HCT116 (cell line): ENCODE data around the gene ADGRF5. TPM values are rescaled to one million over a fixed set of nuclear protein-coding genes. Genes with fewer than 3 reads are reported as not detected.

Experiments used
- ATAC-seq: fragments of 200-7000 bp; cut with Tn5 transposase; 2 replicates; pipeline ENCODE4 v1.9.1; 2020; ENCODE audit warnings: mild to moderate bottlenecking, moderate library complexity
- BruUV-seq: library from RNA; stranded (reverse); fragments of 400-500 nt; replicated peaks from 2 replicates; lab custom pipeline; 2021; lab: Mats Ljungman, UMichigan
- CTCF ChIA-PET: fragments of 300-600 bp; sonication (Branson Sonifier 250); formaldehyde crosslinking; loops from one replicate; lab custom pipeline; 2021; ENCODE audit warnings: antibody characterized with exemption; lab: Charles Lee
- POLR2A ChIA-PET: fragments of 300-600, 350-600 bp; sonication (Branson Sonifier 250); formaldehyde crosslinking; loops from one replicate; lab custom pipeline; 2021; ENCODE audit warnings: antibody characterized with exemption; lab: Charles Lee
- RAD21 ChIA-PET, 2 experiments: fragments of 300-600 bp; sonication (Branson Sonifier 250); formaldehyde crosslinking; loops; one replicate each; lab custom pipeline; 2023; ENCODE audit warnings: low total read pairs in 2 of 2; ENCODE audit not compliant: uncharacterized antibody in 2 of 2, unreplicated experiment in 2 of 2, low non-redundant PET in 1 of 2; lab: Charles Lee
- DNase-seq: peaks from one replicate; pipeline ENCODE4 v3.0.0-alpha.2; 2010; ENCODE audit warnings: low read depth, low spot score
- H2AFZ ChIP-seq: fragments of 200-600 bp; shearing (Covaris generic), sonication (generic); 2 replicates; pipeline ENCODE4 v1.6.1; 2017; ENCODE audit warnings: low read depth, mixed run types, mixed read lengths, antibody characterized with exemption, low read length; ENCODE audit not compliant: poor library complexity, severe bottlenecking
- H3K27ac ChIP-seq: 2 replicates; pipeline ENCODE4 v1.5.1; 2012; ENCODE audit warnings: low read depth, low read length
- H3K27me3 ChIP-seq: fragments of 200-600 bp; sonication (generic); 2 replicates; pipeline ENCODE4 v1.6.1; 2016; ENCODE audit warnings: mixed run types, low read length, mixed read lengths; ENCODE audit not compliant: insufficient read depth
- H3K36me3 ChIP-seq, 2 experiments: fragments of 200-500 bp in 1 of 2; fragments of 200-600 bp in 1 of 2; sonication (Bioruptor generic) in 1 of 2; sonication (generic) in 1 of 2; 2 replicates each; pipeline versions ENCODE4 v1.5.1 to v1.6.1; 2014 to 2016; ENCODE audit warnings: low read length in 2 of 2, inconsistent platforms in 1 of 2, mixed read lengths in 1 of 2, mixed run types in 1 of 2; ENCODE audit not compliant: insufficient read depth in 2 of 2, control insufficient read depth in 1 of 2
- H3K4me1 ChIP-seq, 2 experiments: fragments of 200-600 bp in 1 of 2; sonication (generic) in 1 of 2; 2 replicates each; pipeline versions ENCODE4 v1.5.1 to v1.6.1; 2012 to 2017; ENCODE audit warnings: low read length in 2 of 2, inconsistent platforms in 1 of 2, mild to moderate bottlenecking in 1 of 2, mixed read lengths in 1 of 2, mixed run types in 1 of 2, moderate library complexity in 1 of 2; ENCODE audit not compliant: insufficient read depth in 2 of 2, control insufficient read depth in 1 of 2
- H3K4me2 ChIP-seq: fragments of 200-600 bp; sonication (generic); 2 replicates; pipeline ENCODE4 v1.6.1; 2017; ENCODE audit warnings: mixed run types, low read length, mixed read lengths
- H3K4me3 ChIP-seq, 2 experiments: fragments of 200-600 bp in 1 of 2; sonication (generic) in 1 of 2; replicated peaks in 1 of 2; 2 replicates each; pipeline ENCODE4 v1.5.1; 2011 to 2016; ENCODE audit warnings: low read length in 2 of 2, control low read depth in 1 of 2, low read depth in 1 of 2, mild to moderate bottlenecking in 1 of 2, mixed read lengths in 1 of 2, mixed run types in 1 of 2
- H3K79me2 ChIP-seq: fragments of 200-600 bp; sonication (generic); 2 replicates; pipeline ENCODE4 v1.6.1; 2017; ENCODE audit warnings: mild to moderate bottlenecking, mixed run types, low read length, moderate library complexity, mixed read lengths; ENCODE audit not compliant: insufficient read depth
- H3K9ac ChIP-seq: fragments of 200-600 bp; sonication (generic); 2 replicates; pipeline ENCODE4 v1.6.1; 2016; ENCODE audit warnings: low read length, mixed read lengths
- H3K9me2 ChIP-seq: fragments of 200-600 bp; sonication (generic), shearing (Covaris generic); 2 replicates; pipeline ENCODE4 v1.6.1; 2017; ENCODE audit warnings: mixed run types, mild to moderate bottlenecking, moderate library complexity; ENCODE audit not compliant: insufficient read depth
- H3K9me3 ChIP-seq, 2 experiments: fragments of 200-500 bp in 1 of 2; fragments of 200-600 bp in 1 of 2; sonication (Bioruptor generic) in 1 of 2; sonication (generic) in 1 of 2; 2 replicates each; pipeline ENCODE4 v1.6.1; 2014 to 2017; ENCODE audit warnings: low read length in 2 of 2, mixed read lengths in 2 of 2, inconsistent platforms in 1 of 2, low read depth in 1 of 2, mild to moderate bottlenecking in 1 of 2, mixed run types in 1 of 2, moderate library complexity in 1 of 2; ENCODE audit not compliant: control insufficient read depth in 1 of 2, insufficient read depth in 1 of 2
- H4K20me1 ChIP-seq: fragments of 200-600 bp; sonication (generic), shearing (Covaris generic); 2 replicates; pipeline ENCODE4 v1.6.1; 2017; ENCODE audit warnings: mixed run types, mild to moderate bottlenecking, moderate library complexity; ENCODE audit not compliant: insufficient read depth
- ATF3 ChIP-seq: IDR thresholded peaks from 2 replicates; pipeline ENCODE4 v1.6.1; 2012
- CEBPB ChIP-seq: IDR thresholded peaks from 2 replicates; pipeline ENCODE4 v1.6.1; 2012; ENCODE audit warnings: low read depth
- CTCF ChIP-seq, 3 experiments: fragments of 200-600 bp in 1 of 3; sonication (generic) in 1 of 3; IDR thresholded peaks in 2 of 3; conservative IDR thresholded peaks in 1 of 3; 2 replicates each; pipeline ENCODE4 v1.5.1; 2012 to 2017; ENCODE audit warnings: low read depth in 2 of 3, low read length in 2 of 3, antibody characterized with exemption in 1 of 3, borderline replicate concordance in 1 of 3, control low read depth in 1 of 3, mild to moderate bottlenecking in 1 of 3, mixed read lengths in 1 of 3, mixed run types in 1 of 3, moderate library complexity in 1 of 3; ENCODE audit not compliant: insufficient read depth in 1 of 3
- EGR1 ChIP-seq: IDR thresholded peaks from 2 replicates; pipeline ENCODE4 v1.6.1; 2012; ENCODE audit warnings: low read depth
- ELF1 ChIP-seq: IDR thresholded peaks from 2 replicates; pipeline ENCODE4 v1.6.1; 2012; ENCODE audit warnings: low read depth, borderline replicate concordance
- EZH2 ChIP-seq: fragments of 200-600 bp; sonication (generic); IDR thresholded peaks from 2 replicates; pipeline ENCODE4 v1.6.1; 2017; ENCODE audit warnings: antibody characterized with exemption, mixed run types
- POLR2A ChIP-seq: IDR thresholded peaks from 2 replicates; pipeline ENCODE4 v1.7.0; 2011; ENCODE audit warnings: borderline replicate concordance; ENCODE audit not compliant: insufficient read depth, insufficient read length; ENCODE audit errors: extremely low read depth
- RAD21 ChIP-seq: IDR thresholded peaks from 2 replicates; pipeline ENCODE4 v1.6.1; 2012; ENCODE audit warnings: low read depth, mild to moderate bottlenecking
- SIN3A ChIP-seq: IDR thresholded peaks from 2 replicates; pipeline ENCODE4 v1.6.1; 2012; ENCODE audit warnings: low read depth
- SP1 ChIP-seq: IDR thresholded peaks from 2 replicates; pipeline ENCODE4 v1.6.1; 2012; ENCODE audit warnings: low read depth
- SRF ChIP-seq: IDR thresholded peaks from 2 replicates; pipeline ENCODE4 v1.6.1; 2012; ENCODE audit warnings: low read depth
- YY1 ChIP-seq: IDR thresholded peaks from 2 replicates; pipeline ENCODE4 v1.6.1; 2011; ENCODE audit warnings: low read length, low read depth, moderate library complexity, mild to moderate bottlenecking; ENCODE audit not compliant: insufficient replicate concordance; ENCODE audit errors: extremely low read depth
- ZNF274 ChIP-seq: fragments of 200-500 bp; sonication (Bioruptor generic); IDR thresholded peaks from 2 replicates; pipeline ENCODE4 v1.6.1; 2014; ENCODE audit warnings: mild to moderate bottlenecking, low read depth, low read length, inconsistent platforms
- intact Hi-C: fragments of 100-400 bp; cut with micrococcal nuclease; formaldehyde crosslinking; loops from 2 replicates; pipeline ENCODE4 v1.10.0; 2022
- total RNA-seq: library from RNA; stranded (reverse); gene quantifications from one replicate; pipeline ENCODE4 v1.2.1, GENCODE V29; 2021; ENCODE audit not compliant: unreplicated experiment

ADGRF5 gene
- total RNA-seq, 1 experiment from 2014 or later: 0.17 TPM

- no peaks in the 10 kb centered on the region for H3K36me3 ChIP-seq
- no peaks in the 10 kb centered on the region for H3K4me1 ChIP-seq
- no peak overlapping the region for H2AFZ ChIP-seq
- DNase-seq (no peak), ATAC-seq (no peak)
- no peak overlapping the region for H3K4me2 ChIP-seq
- ChIA-PET CTCF (no interaction called here), POLR2A (no interaction called here), RAD21 (no interaction called here)
- H4K20me1 ChIP-seq: no peaks in the 10 kb centered on the region
- H3K9ac ChIP-seq: no peak overlapping the region
- BruUV-seq: no TSS peak
- H3K4me3 ChIP-seq: no peak overlapping the region
- intact Hi-C loops: no loop called here
- TF ChIP-seq EZH2: no peak
- no peak for TF ChIP-seq EGR1
- no peak for TF ChIP-seq ATF3
- TF ChIP-seq ELF1: no peak
- TF ChIP-seq RAD21: no peak
- TF ChIP-seq SRF: no peak
- no peak for TF ChIP-seq POLR2A
- no peak for TF ChIP-seq SIN3A
- TF ChIP-seq CTCF (IDR thresholded peaks at IDR 0.05 in 2 of 3, conservative IDR thresholded peaks at IDR 0.05 in 1 of 3; ENCODE audit: borderline replicate concordance in 1 of 3, insufficient read depth in 1 of 3, low read depth in 2 of 3, low read length in 2 of 3): no peak
- no peak for TF ChIP-seq ZNF274
- TF ChIP-seq YY1: no peak
- TF ChIP-seq CEBPB: no peak
- TF ChIP-seq SP1: no peak
- no peaks in the 10 kb centered on the region for H3K9me2 ChIP-seq
- H3K27me3 ChIP-seq: no peaks in the 10 kb centered on the region
- no peaks in the 10 kb centered on the region for H3K9me3 ChIP-seq
- H3K79me2 ChIP-seq: no peaks in the 10 kb centered on the region
- no peak overlapping the region for H3K27ac ChIP-seq
These were observed 4.7 kb upstream of the ADGRF5 start for GRCh38 chr6:46926481-46926880.
